ENCODE measurements around the gene CTAGE15.
"Not testable (repeated sequence)": the region's sequence is repeated elsewhere in the genome, so short reads cannot be mapped to it uniquely, and the experiment has no call there.

CTAGE15 gene

GRCh38 chr7:143617204-143617603, 45.6 kb downstream of the CTAGE15 start:
- not testable (repeated sequence) for H3K9me3 Mint-ChIP-seq, H3K27me3 Mint-ChIP-seq, H3K4me3 Mint-ChIP-seq, H3K27ac Mint-ChIP-seq, H3K4me1 Mint-ChIP-seq, H3K36me3 Mint-ChIP-seq

GRCh38 chr7:143620058-143620457, 48.5 kb downstream of the CTAGE15 start:
- H3K4me1 Mint-ChIP-seq, H3K9me3 Mint-ChIP-seq, H3K36me3 Mint-ChIP-seq, H3K27ac Mint-ChIP-seq, H3K4me3 Mint-ChIP-seq, H3K27me3 Mint-ChIP-seq: not testable (repeated sequence)

GRCh38 chr7:143620646-143621045, 49.0 kb downstream of the CTAGE15 start, which contains the start of gene TCAF2:
TSS of gene TCAF2 (plus strand) at chr7:143620974.
- not testable (repeated sequence) for H3K4me1 Mint-ChIP-seq, H3K27ac Mint-ChIP-seq, H3K36me3 Mint-ChIP-seq, H3K9me3 Mint-ChIP-seq, H3K27me3 Mint-ChIP-seq, H3K4me3 Mint-ChIP-seq

GRCh38 chr7:143621175-143621574, 49.6 kb downstream of the CTAGE15 start:
- H3K4me3 Mint-ChIP-seq, H3K27ac Mint-ChIP-seq, H3K9me3 Mint-ChIP-seq, H3K27me3 Mint-ChIP-seq, H3K36me3 Mint-ChIP-seq, H3K4me1 Mint-ChIP-seq: not testable (repeated sequence)

- not testable (repeated sequence) for H3K27ac Mint-ChIP-seq, H3K9me3 Mint-ChIP-seq, H3K4me1 Mint-ChIP-seq, H3K4me3 Mint-ChIP-seq, H3K36me3 Mint-ChIP-seq, H3K27me3 Mint-ChIP-seq
Observed at GRCh38 chr7:143622130-143622529, 50.5 kb downstream of the CTAGE15 start.

Data from activated naive CD4-positive, alpha-beta T cell treated with anti-CD3 and anti-CD28 coated beads, Interleukin-2, amount 50 U/mL, for 24 hours (primary cell).